GM18909 (cell line): Measurements from ENCODE around the gene NT5C3B.
"Not testable (repeated sequence)": the region's sequence is repeated elsewhere in the genome, so short reads cannot be mapped to it uniquely, and the experiment has no call there.

Experiments used
- ATAC-seq: cut with Tn5 transposase; IDR thresholded peaks from one replicate; pipeline ENCODE4 v1.9.1; 2021; ENCODE audit warnings: mild to moderate bottlenecking; ENCODE audit not compliant: unreplicated experiment, poor library complexity

The NT5C3B gene

GRCh38 chr17:41844971-41845370, 8.9 kb upstream of the NT5C3B start:
- no peak for ATAC-seq

- ATAC-seq = not testable (repeated sequence)
Measured at GRCh38 chr17:41840781-41841180, 4.7 kb upstream of the NT5C3B start.

GRCh38 chr17:41839448-41839847, 3.4 kb upstream of the NT5C3B start:
- ATAC-seq = not testable (repeated sequence)

GRCh38 chr17:41837761-41838538, 1.9 kb upstream of the NT5C3B start, which contains the start of gene KLHL10:
Gene KLHL10 (plus strand): TSS chr17:41837825. CDS start chr17:41837933, 108 bp downstream.
- no peak for ATAC-seq

GRCh38 chr17:41836550-41837196, 641 bp upstream of the NT5C3B start:
- no peak for ATAC-seq

- no peak for ATAC-seq
Measured at GRCh38 chr17:41835214-41835799, 725 bp downstream of the NT5C3B start.

GRCh38 chr17:41829961-41830360, 6.1 kb downstream of the NT5C3B start:
- ATAC-seq = not testable (repeated sequence)

- no peak for ATAC-seq
Measured at GRCh38 chr17:41825175-41825845, 10.7 kb downstream of the NT5C3B start.

GRCh38 chr17:41824086-41824485, 11.9 kb downstream of the NT5C3B start:
- no peak for ATAC-seq

GRCh38 chr17:41823580-41823979, 12.5 kb downstream of the NT5C3B start:
- no peak for ATAC-seq

- no peak for ATAC-seq
Measured at GRCh38 chr17:41823141-41823524, 12.9 kb downstream of the NT5C3B start.

GRCh38 chr17:41822216-41823140, 13.6 kb downstream of the NT5C3B start:
- ATAC-seq = no peak

- no peak for ATAC-seq
Measured at GRCh38 chr17:41821776-41822175, 14.3 kb downstream of the NT5C3B start.

GRCh38 chr17:41818024-41818423, 18.0 kb downstream of the NT5C3B start:
- no peak for ATAC-seq

- no peak for ATAC-seq
Measured at GRCh38 chr17:41816637-41817320, 19.3 kb downstream of the NT5C3B start.

- ATAC-seq = no peak
Measured at GRCh38 chr17:41814195-41814594, 21.8 kb downstream of the NT5C3B start.

- ATAC-seq = no peak
Measured at GRCh38 chr17:41813699-41814124, 22.3 kb downstream of the NT5C3B start.

- no peak for ATAC-seq
Measured at GRCh38 chr17:41813152-41813680, 22.8 kb downstream of the NT5C3B start.
